Natural killer cell (primary cell): ENCODE results near the gene PKDREJ. TPM values are rescaled to one million over a fixed set of nuclear protein-coding genes. Genes with fewer than 3 reads are reported as not detected.
A peak's percentile ranks its signal among the peaks of the same experiment; 100 is the strongest.

Experiments
- ATAC-seq, 3 donors: fragments of 150-1000 bp in 2 of 3; fragments of 200-7000 bp in 1 of 3; cut with Tn5 transposase; 1 replicate in 1 of 3; 2 replicates in 2 of 3; pipeline ENCODE4 v1.10.0; 2021; ENCODE audit warnings: mild to moderate bottlenecking in 2 of 3, moderate library complexity in 2 of 3
- DNase-seq, 2 donors: peaks; one replicate each; pipeline versions ENCODE4 v3.0.0 to v3.0.0-alpha.2; 2013 to 2021; ENCODE audit warnings: mixed read lengths in 1 of 2
- H3K27ac ChIP-seq: one replicate; pipeline ENCODE4 v1.5.1; 2013; ENCODE audit warnings: mild to moderate bottlenecking, low read length
- H3K27me3 ChIP-seq: one replicate; pipeline ENCODE4 v1.6.1; 2013; ENCODE audit warnings: low read length; ENCODE audit not compliant: control insufficient read depth, insufficient read depth
- H3K36me3 ChIP-seq: one replicate; pipeline ENCODE4 v1.6.1; 2013; ENCODE audit warnings: low read length; ENCODE audit not compliant: control insufficient read depth, insufficient read depth
- H3K4me1 ChIP-seq: one replicate; pipeline ENCODE4 v1.6.1; 2013; ENCODE audit warnings: low read length; ENCODE audit not compliant: control insufficient read depth, insufficient read depth
- H3K4me3 ChIP-seq: one replicate; pipeline ENCODE4 v1.5.1; 2013; ENCODE audit warnings: low read length
- H3K9me3 ChIP-seq: one replicate; pipeline ENCODE4 v1.6.1; 2013; ENCODE audit warnings: low read length; ENCODE audit not compliant: control insufficient read depth, insufficient read depth
- H3K27ac Mint-ChIP-seq, 2 donors: one replicate each; pipeline ENCODE4 v1.8.0; 2022; ENCODE audit warnings: mild to moderate bottlenecking in 2 of 2, mixed read lengths in 2 of 2, moderate library complexity in 1 of 2
- H3K27me3 Mint-ChIP-seq, 2 donors: one replicate each; pipeline ENCODE4 v1.8.0; 2022; ENCODE audit warnings: low read depth in 2 of 2, mixed read lengths in 2 of 2
- H3K36me3 Mint-ChIP-seq: one replicate; pipeline ENCODE4 v1.8.0; 2022; ENCODE audit warnings: mixed read lengths
- H3K4me1 Mint-ChIP-seq, 2 donors: one replicate each; pipeline ENCODE4 v1.8.0; 2022; ENCODE audit warnings: mixed read lengths in 2 of 2
- H3K4me3 Mint-ChIP-seq: one replicate; pipeline ENCODE4 v1.8.0; 2022; ENCODE audit warnings: mild to moderate bottlenecking, moderate library complexity, mixed read lengths
- H3K9me3 Mint-ChIP-seq, 2 donors: one replicate each; pipeline ENCODE4 v1.8.0; 2022; ENCODE audit warnings: mixed read lengths in 2 of 2
- WGBS: methylation state at CpG from one replicate; pipeline ENCODE4 v1.1.7; 2013; ENCODE audit warnings: missing lambda C conversion rate; ENCODE audit not compliant: insufficient coverage; 5-methylcytosine and 5-hydroxymethylcytosine counted together
- intact Hi-C: fragments of 100-400 bp; cut with micrococcal nuclease; formaldehyde crosslinking; loops from one replicate; pipeline ENCODE4 v1.14.2; 2022
- total RNA-seq, 4 donors: library from RNA; stranded (reverse); fragments of 120-200 nt in 1 of 4; gene quantifications; one replicate each; pipeline versions ENCODE4 v1.2.3 to v1.2.4, GENCODE V29; 2013 to 2022
- TF ChIP-seq, protein P1 (sequence below): fragments of 200-600 bp; IDR thresholded peaks from one replicate; pipeline ENCODE4 v1.8.0; 2022; ENCODE audit warnings: antibody characterized with exemption

The PKDREJ gene
- total RNA-seq, 3 donors from 2014 or later (not counting 1 experiment from before 2014, with no cell fraction given) = 0.07 to 0.25 (median 0.20) TPM

DNA sequence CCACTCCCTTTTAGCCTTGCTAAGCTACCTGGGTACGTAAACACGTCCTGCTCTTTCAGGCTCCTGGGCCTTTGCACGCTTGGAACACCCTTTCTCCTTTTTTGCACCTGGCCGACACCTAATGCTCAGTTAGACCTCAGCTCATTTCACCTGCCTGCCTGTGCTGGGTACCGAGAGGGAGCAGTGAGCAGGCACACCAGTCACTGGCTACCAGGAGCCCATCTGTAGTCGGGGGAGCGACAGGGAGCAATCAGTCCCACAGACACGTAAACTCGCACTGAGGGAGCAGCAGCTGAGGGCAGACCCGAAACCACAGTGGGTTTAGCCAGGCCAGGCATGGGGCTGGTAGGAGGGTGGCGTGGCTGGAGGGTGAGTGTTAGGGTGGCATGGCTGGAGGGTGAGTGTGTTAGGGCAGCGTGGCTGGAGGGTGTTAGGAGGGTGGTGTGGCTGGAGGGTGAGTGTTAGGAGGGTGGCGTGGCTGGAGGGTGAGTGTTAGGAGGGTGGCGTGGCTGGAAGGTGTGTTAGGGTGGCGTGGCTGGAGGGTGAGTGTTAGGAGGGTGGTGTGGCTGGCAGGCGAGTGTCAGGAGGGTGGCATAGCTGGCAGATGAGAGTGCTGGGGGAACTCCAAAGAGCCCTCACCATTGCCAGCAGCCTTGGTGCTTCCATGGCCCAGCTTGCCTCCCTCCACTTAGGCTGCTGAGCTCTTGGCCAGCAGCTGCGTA is 27.1 kb upstream of the PKDREJ start:
- Mint-ChIP-seq H3K9me3 (no peaks in the 10 kb centered on the region), H3K36me3 (peaks cover 7% of the 10 kb centered on the region), H3K4me1 (peaks cover 74 to 87% of the 10 kb centered on the region in 2 donors), H3K27me3 (no peaks in the 10 kb centered on the region), H3K4me3 (peak overlapping the region; percentile 88), H3K27ac (peak overlapping the region; percentile 99)
- peak; percentile 46 to 54 for DNase-seq
- WGBS = 35% methylated on average over 17 of the region's 17 CpGs
- Histone ChIP-seq H3K27me3 (no peaks in the 10 kb centered on the region), H3K27ac (peak overlapping the region; percentile 97), H3K9me3 (peaks cover 4% of the 10 kb centered on the region), H3K4me1 (peaks cover 86% of the 10 kb centered on the region), H3K4me3 (peak overlapping the region; percentile 2), H3K36me3 (peaks cover 57% of the 10 kb centered on the region)
- intact Hi-C loops = loop anchor here (2.0 to 10.0 kb wide), 2 partner anchors 13 to 295 kb away; no protein-coding TSS in a partner anchor
- TF ChIP-seq, protein P1, sequence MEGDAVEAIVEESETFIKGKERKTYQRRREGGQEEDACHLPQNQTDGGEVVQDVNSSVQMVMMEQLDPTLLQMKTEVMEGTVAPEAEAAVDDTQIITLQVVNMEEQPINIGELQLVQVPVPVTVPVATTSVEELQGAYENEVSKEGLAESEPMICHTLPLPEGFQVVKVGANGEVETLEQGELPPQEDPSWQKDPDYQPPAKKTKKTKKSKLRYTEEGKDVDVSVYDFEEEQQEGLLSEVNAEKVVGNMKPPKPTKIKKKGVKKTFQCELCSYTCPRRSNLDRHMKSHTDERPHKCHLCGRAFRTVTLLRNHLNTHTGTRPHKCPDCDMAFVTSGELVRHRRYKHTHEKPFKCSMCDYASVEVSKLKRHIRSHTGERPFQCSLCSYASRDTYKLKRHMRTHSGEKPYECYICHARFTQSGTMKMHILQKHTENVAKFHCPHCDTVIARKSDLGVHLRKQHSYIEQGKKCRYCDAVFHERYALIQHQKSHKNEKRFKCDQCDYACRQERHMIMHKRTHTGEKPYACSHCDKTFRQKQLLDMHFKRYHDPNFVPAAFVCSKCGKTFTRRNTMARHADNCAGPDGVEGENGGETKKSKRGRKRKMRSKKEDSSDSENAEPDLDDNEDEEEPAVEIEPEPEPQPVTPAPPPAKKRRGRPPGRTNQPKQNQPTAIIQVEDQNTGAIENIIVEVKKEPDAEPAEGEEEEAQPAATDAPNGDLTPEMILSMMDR = no peak
- ATAC-seq = peak; percentile 39 to 45 (median 40)

DNA sequence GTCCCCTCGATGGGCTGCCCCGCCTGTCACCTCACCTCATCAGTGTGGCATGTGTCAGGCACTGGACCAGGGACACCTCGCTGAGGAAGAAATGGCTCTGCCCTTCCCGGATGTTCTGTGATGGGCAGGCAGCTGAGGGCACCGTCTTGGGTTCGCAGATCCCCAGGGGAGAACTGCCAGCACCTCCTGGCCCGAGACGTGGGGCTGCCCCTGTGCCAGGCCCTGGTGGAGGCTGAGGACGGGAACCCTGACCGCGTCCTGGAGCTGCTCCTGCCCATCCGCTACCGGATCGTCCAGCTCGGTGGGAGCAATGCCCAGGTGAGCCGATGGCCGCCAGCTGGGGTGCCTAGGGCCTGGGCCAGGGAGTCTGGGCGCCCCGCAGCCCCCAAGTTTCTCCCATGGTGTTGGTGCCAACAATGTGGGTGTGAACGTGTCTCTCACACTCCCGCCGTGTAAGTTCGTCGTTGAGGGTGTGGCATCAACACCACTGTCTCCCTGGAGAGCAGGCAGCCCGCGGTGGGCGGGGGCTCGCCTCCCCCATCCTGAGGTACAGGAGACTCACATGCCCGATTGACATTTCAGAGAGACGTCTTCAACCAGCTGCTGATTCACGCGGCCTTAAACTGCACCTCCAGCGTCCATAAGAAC is 26.2 kb upstream of the PKDREJ start:
- Histone ChIP-seq H3K27ac (peak overlapping the region; percentile 97), H3K4me3 (peak overlapping the region; percentile 2), H3K4me1 (peaks cover 93% of the 10 kb centered on the region), H3K36me3 (peaks cover 66% of the 10 kb centered on the region), H3K9me3 (peaks cover 4% of the 10 kb centered on the region), H3K27me3 (no peaks in the 10 kb centered on the region)
- H3K9me3 Mint-ChIP-seq = no peaks in the 10 kb centered on the region
- peak overlapping the region; percentile 88 for H3K4me3 Mint-ChIP-seq
- H3K4me1 Mint-ChIP-seq = peaks cover 73 to 89% of the 10 kb centered on the region in 2 donors
- DNase-seq (peak; percentile 68 to 75), ATAC-seq (peak; percentile 28 to 64 (median 61))
- peaks cover 7% of the 10 kb centered on the region for H3K36me3 Mint-ChIP-seq
- H3K27me3 Mint-ChIP-seq = no peaks in the 10 kb centered on the region
- TF ChIP-seq, protein P1 = no peak
- 54% methylated on average over 33 of the region's 33 CpGs for WGBS
- peak overlapping the region; percentile 99 for H3K27ac Mint-ChIP-seq
- intact Hi-C loops = loop anchor here (1.0 to 10.0 kb wide), 5 partner anchors 8 to 975 kb away; partner anchors contain the start of gene CDPF1

DNA sequence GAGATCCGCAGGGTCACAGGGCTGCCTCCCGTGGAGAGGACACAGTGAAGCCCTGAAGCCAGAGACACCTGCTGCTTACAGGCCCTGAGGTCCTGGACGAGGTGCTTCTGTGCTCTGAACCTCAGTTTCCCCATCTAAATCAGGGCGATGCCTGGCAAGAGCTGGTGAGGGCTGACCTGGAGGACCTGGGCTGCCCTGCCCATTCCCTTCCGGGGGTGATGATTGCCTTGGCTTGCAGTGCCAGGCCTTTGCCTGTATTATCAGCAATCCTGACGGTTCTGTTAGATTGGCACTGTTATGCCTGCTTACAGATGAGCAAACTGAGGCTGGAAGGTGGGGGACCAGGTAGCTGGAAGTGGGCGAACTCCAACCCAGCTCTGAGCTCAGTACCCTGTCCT is 25.7 kb upstream of the PKDREJ start:
- H3K27me3 Mint-ChIP-seq = no peaks in the 10 kb centered on the region
- H3K4me3 ChIP-seq = no peak overlapping the region

More for the DNA sequence above, 25.7 kb upstream of the PKDREJ start:
- Histone ChIP-seq H3K27ac (peak overlapping the region; percentile 97), H3K4me1 (peaks cover 97% of the 10 kb centered on the region), H3K9me3 (peaks cover 4% of the 10 kb centered on the region), H3K27me3 (no peaks in the 10 kb centered on the region), H3K36me3 (peaks cover 71% of the 10 kb centered on the region)
- WGBS = 79% methylated on average over 7 of the region's 7 CpGs
- Mint-ChIP-seq H3K36me3 (peaks cover 7% of the 10 kb centered on the region), H3K4me3 (peak overlapping the region; percentile 88), H3K9me3 (no peaks in the 10 kb centered on the region), H3K4me1 (peaks cover 75 to 91% of the 10 kb centered on the region in 2 donors), H3K27ac (peak overlapping the region; percentile 99)
- TF ChIP-seq, protein P1 = no peak
- no peak for DNase-seq
- intact Hi-C loops = loop anchor here (1.0 to 10.0 kb wide), 5 partner anchors 8 to 974 kb away; partner anchors contain the start of gene CDPF1
- ATAC-seq = peak; percentile 7 to 15 (median 11)
